HG03045 (cell line): Measurements from ENCODE around the gene KRTAP27-1.

Source experiments
- ATAC-seq: cut with Tn5 transposase; IDR thresholded peaks from one replicate; pipeline ENCODE4 v1.9.1; 2021; ENCODE audit warnings: mild to moderate bottlenecking, moderate library complexity; ENCODE audit not compliant: unreplicated experiment

The KRTAP27-1 gene

DNA sequence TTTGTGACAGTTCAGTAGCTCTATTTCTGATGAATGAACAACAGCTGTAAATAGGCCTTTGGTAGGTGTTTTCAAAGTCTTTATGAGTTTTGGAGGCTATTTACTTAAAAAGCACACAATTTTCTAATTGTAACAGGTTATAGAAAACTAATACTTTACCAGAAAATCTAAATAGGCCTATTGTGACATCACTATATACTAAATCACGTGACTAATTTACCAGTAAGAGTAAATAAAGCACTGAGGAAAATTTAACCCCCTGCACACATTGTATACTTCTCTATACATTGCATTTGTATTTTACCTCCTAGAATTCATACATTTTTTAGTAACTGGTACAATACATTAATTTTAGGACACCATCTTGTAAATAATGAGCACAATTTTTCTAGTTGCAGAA lies 32.4 kb downstream of the KRTAP27-1 start:
- no peak for ATAC-seq

DNA sequence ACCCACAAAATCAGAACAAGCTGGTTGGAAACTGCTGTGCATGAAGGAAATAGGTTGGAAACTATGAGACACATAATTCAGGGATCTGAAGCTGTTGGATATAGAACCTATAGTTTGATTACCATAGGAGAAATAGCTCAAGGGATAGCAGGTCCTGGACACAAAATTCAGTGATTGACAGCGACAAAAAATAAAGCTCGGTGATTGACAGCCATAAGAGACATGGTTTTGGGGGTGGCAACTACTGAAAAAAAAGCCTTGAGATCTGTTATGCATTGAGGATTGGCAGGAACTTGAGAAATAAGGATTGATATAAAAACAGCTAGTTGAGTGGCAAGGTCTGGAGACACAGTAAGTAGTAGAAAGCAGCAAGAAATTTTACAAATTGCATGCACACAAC lies 48.3 kb downstream of the KRTAP27-1 start, which contains the start of gene KRTAP25-1:
Gene KRTAP25-1, minus strand, starts transcription at position 300 of the 400 bp plus-strand sequence. Its CDS starts 24 bp downstream, at position 276.
- no peak for ATAC-seq
